ENCODE measurements around the gene MGAT4C.

GRCh38 chr12:86138770-86139169 lies 117.4 kb downstream of the MGAT4C start:
- TF ChIP-seq POLR2A (IDR thresholded peaks at IDR 0.05; ENCODE audit: low read depth, low read length): no peak
- no peak for TF ChIP-seq TAF1 (IDR thresholded peaks at IDR 0.05; ENCODE audit: borderline replicate concordance, low read depth, low read length)
- no peak for TF ChIP-seq POLR2AphosphoS5 (IDR thresholded peaks at IDR 0.05; ENCODE audit: low read depth, low read length)
